Nucleus accumbens (tissue), 56 donors: ENCODE results near the gene ACTG1.

ENCODE experiments used
- DNase-seq, 56 donors: peaks; one replicate each; lab custom pipeline; 2025; lab: John Stamatoyannopoulos, UW

The ACTG1 gene

DNA sequence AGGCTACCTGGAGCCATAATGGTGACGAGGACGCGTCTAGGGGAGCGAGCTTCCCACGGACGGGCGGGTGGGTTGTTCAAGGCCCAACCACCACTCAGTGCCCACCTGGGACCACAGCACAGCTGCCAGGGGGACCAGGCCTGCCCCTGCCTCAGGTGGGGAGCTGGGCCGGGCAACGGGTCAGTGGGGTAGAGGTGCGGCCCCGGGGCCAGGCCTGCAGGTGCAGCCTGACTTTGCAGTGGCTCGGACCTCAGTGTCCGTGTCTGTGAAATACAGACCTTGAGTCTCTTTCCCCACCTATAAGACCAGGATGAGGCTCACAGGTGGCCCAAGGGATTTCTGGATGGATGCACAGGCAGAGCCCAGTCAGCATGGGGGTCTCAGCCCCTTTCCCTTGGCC, 43.3 kb downstream of the ACTG1 start:
- no peak for DNase-seq

DNA sequence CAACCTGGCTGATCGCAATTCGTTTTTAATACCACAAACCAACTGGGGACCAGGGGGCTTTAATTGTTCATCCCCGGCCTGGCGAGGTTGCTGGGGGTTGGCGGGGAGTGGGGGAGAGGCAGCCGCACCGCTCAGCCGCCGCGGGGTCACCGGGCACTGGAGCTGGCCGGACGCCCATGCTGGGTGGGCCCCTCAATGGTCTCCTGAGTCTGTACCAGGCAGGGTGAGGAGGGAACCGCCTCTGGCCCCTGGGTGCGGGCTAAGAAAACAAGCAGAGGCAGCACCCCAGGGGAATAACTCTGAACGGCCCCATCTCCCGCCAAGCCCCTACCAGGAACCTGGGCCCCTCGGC, 43.9 kb downstream of the ACTG1 start:
- DNase-seq: no peak

DNA sequence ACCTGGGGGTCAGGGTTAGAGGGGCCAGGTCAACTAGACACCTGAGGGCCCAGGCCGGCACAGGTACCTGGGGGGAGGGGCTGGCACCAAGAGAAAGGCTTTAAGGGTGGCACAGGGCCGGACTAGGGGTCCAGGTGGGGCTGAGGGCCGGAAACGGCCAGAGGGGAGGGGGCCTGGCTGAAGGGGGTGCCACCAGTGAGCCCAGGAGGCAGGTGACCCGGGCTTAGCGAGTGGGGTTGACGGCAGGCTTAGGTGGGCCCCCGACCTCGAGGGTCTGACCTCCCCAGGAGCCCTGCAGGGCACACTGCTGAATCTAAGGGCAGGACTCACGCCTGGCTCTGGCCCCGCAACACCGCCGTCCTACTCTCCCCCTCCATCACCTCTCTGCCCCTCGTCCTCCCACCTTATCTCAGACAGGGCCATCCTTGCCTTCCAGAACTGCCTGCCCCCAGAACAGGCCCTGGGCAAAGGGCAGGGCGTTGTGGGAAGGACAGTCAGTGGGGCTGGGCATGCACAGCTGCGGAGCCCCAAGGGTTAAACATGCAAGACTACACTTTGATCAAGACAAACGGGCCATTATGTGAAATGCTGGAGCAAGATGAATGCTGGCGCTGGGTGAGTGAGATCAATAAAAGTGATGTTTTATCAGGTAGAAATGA, 44.4 kb downstream of the ACTG1 start:
- no peak for DNase-seq

DNA sequence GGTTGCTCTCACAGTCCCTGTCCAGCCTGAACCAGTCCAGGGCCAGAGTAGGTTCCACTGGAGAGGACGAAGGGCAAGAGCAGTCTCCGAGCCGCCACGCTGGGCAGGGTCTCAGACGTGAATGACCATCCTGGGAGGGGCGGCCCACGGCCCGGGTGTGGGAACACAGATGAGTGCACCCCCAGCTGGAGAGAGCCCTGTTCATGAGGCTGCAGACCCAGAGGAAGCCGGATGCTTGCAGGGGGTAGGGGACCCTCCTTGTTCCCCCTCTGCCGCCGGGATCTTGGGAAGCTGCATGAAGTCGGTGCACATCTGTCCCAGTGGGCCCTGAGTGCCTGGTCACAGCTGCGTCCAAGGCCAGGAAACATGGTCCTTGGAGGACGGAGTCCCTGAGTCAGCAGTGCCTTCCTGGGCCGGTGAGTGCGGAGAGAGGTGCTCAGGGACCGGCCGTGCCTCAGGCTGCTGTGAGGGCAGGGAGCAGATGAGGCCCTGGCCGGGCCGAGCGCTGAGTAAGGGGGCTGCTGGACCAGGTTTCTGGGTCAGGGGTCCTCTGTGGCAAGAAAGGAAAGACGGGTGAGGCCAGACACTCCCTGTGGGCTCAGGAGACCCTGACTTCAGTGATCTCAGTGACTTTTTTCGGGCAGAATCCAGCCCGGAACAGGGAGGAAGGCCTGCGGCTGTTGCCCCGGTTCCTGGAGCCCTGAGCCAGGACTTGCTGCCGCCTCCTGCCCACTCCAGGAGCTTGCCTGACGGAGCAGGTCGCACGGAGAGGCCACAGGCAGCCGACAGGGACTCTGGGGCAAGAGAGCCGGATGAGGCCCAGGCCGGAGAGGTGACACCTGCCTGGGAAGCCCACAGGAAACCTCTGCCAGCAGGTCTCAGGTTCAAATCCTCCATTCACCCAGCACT, 45.8 kb downstream of the ACTG1 start:
- no peak for DNase-seq

DNA sequence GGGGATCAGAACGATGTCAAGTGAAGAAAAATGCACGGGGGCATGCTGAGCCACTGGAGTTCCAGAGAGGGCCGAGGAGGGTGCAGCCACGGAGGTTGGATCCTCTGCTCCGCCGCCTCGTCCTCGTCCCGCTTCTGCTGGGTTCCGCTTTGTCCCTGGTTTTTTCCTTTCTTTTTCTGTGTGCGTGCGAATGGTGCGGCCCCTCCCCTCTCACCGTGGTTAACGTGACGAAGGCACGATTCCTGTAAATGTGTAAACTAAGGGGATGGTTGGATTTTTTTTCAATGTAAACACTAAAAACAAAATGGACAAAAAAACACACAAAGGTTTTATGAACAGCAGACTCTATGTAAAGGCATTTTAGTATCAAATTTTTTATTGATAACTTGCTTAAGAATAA, 46.7 kb downstream of the ACTG1 start:
- DNase-seq: no peak

DNA sequence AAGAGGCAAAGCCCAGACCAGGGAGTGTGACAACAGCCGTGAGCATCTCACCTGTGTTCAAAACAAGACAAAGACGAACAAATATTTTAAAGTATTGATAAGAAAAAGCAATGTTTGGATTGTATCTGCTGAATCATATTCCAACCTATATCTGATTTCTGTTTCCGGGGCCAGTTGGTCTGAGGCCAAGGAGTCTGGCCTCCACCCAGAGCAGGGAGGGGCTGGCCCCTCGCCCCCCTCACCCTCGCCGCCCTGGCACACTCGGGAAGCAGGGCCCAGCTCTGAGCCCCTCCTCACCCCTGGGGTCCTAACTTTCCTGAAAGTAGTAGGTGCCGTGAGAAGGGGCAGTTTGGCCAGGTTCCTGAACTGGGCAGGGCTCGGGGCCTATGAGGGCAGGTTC, 48.0 kb downstream of the ACTG1 start:
- DNase-seq: no peak

DNA sequence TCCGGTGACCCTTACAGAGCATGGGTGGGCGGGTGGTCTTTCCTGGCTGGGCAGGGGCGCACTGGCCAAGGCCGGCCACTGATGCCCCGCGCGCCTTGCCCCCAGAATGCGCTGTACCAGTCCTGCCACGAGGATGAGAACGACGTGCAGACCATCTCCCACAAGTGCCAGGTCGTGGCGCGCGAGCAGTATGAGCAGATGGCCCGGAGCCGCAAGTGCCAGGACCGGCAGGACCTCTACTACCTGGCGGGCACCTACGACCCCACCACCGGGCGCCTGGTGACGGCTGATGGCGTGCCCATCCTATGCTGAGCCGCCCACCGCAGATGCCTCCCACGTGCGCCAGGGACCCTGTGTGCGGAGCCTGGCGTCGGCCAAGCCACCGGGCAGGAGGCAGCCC, 49.1 kb downstream of the ACTG1 start:
- no peak for DNase-seq

DNA sequence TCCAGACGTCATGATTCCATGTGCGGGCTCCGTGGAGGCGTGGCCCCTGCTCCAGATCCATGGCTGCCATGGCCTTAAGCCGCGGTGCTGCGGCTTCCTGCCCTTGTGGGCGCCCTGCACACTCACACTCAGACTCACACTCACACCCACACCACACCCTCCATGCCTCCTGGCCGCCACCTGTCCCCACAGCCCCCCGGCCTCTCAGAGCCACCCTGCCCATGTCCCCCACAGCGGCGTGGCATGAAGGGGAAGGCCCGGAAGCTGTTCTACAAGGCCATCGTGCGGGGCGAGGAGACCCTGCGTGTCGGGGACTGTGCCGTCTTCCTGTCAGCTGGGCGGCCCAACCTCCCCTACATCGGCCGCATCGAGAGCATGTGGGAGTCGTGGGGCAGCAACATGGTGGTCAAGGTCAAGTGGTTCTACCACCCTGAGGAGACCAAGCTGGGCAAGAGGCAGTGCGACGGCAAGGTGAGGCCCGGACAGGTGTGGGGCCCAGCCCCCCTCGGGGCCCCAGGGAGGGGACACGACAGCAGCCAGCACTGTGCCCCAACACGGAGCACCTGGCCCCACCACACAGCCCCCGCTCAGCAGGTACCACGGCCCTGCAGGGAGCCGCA, 50.0 kb downstream of the ACTG1 start:
- no peak for DNase-seq

DNA sequence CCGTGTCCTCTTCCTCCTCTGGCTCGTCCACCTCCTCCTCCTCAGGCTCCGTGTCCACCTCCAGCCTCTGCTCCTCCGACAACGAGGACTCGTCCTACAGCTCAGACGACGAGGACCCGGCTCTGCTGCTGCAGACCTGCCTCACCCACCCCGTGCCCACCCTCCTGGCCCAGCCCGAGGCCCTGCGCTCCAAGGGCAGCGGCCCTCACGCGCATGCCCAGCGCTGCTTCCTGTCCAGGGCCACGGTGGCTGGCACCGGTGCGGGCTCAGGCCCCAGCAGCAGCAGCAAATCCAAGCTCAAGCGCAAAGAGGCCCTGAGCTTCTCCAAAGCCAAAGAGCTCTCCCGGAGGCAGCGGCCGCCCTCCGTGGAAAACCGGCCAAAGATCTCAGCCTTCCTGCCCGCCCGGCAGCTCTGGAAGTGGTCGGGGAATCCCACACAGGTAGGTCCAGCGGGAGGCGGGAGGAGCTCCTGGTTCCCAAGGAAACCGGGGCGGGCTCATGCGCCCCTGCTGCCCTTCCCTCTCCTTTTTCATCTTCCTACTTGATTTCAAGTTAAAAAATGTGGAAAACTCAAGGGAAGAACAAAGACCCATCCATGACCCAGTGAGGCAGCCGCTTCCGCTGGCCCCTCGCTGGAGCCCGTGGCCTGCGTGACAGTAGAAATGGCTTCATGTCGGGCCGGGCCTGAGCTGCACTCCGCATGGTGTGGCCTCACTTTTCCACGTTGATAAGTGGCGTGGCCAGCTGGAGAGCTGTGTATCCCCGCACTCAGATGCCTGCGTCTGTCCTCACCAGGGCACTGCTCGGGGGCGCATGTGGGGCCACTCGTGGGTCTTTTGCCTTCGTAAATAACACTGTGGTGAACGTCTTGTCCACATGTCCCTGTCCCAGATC, 50.7 kb downstream of the ACTG1 start:
- no peak for DNase-seq

DNA sequence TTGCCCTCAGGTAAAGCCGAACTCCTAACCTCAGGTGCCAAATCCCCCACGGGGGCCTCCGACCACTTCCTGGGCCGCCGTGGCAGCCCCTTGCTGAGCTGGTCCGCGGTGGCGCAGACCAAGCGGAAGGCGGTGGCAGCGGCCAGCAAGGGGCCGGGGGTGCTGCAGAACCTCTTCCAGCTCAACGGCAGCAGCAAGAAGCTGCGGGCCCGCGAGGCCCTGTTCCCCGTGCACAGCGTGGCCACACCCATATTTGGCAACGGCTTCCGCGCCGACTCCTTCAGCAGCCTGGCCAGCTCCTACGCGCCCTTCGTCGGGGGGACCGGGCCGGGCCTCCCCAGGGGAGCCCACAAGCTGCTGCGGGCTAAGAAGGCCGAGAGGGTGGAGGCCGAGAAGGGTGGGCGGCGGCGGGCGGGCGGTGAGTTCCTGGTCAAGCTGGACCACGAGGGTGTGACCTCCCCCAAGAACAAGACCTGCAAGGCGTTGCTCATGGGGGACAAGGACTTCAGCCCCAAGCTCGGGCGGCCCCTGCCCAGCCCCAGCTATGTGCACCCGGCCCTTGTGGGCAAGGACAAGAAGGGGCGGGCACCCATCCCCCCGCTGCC, 51.6 kb downstream of the ACTG1 start:
- DNase-seq: no peak
